IPS DF 6.9 (cell line): ENCODE measurements around the gene MDGA2.

Source experiments
- DNase-seq: peaks from one replicate; pipeline ENCODE4 v3.0.0-alpha.2; 2013; ENCODE audit warnings: low read depth, low spot score
- H3K27ac ChIP-seq: one replicate; pipeline ENCODE4 v1.5.1; 2013; ENCODE audit warnings: low read length, control low read depth
- H3K27me3 ChIP-seq: 2 replicates; pipeline ENCODE4 v1.6.1; 2013; ENCODE audit warnings: mild to moderate bottlenecking, low read length; ENCODE audit not compliant: control insufficient read depth, insufficient read depth
- H3K36me3 ChIP-seq: 2 replicates; pipeline ENCODE4 v1.6.1; 2013; ENCODE audit warnings: low read length; ENCODE audit not compliant: control insufficient read depth, insufficient read depth
- H3K4me1 ChIP-seq: 2 replicates; pipeline ENCODE4 v1.6.1; 2013; ENCODE audit warnings: low read length; ENCODE audit not compliant: control insufficient read depth, insufficient read depth
- H3K4me3 ChIP-seq: 2 replicates; pipeline ENCODE4 v1.5.1; 2013; ENCODE audit warnings: mild to moderate bottlenecking, low read length
- H3K9me3 ChIP-seq: 2 replicates; pipeline ENCODE4 v1.6.1; 2013; ENCODE audit warnings: low read length, inconsistent platforms; ENCODE audit not compliant: control insufficient read depth, insufficient read depth
- WGBS: extraction: QIAGEN DNeasy Blood & Tissue Kit; methylation state at CpG from one replicate; pipeline ENCODE4 v1.1.7; 2013; ENCODE audit warnings: mixed read lengths, missing lambda C conversion rate; ENCODE audit not compliant: insufficient read length, insufficient coverage; 5-methylcytosine and 5-hydroxymethylcytosine counted together

The MDGA2 gene

GRCh38 chr14:47085678-47086077 lies 589.7 kb downstream of the MDGA2 start:
- no peak overlapping the region for H3K4me3 ChIP-seq
- H3K9me3 ChIP-seq = no peaks in the 10 kb centered on the region
- H3K27me3 ChIP-seq = no peaks in the 10 kb centered on the region
- WGBS = no CpG with 5 or more reads among the region's 1 CpG
- no peaks in the 10 kb centered on the region for H3K36me3 ChIP-seq
- no peak for DNase-seq
- H3K27ac ChIP-seq = no peak overlapping the region
- H3K4me1 ChIP-seq = no peaks in the 10 kb centered on the region

GRCh38 chr14:47065326-47065725 lies 610.1 kb downstream of the MDGA2 start:
- H3K36me3 ChIP-seq = no peaks in the 10 kb centered on the region
- WGBS = no CpG with 5 or more reads among the region's 1 CpG
- no peak overlapping the region for H3K4me3 ChIP-seq
- H3K4me1 ChIP-seq = no peaks in the 10 kb centered on the region
- H3K27ac ChIP-seq = no peak overlapping the region
- no peaks in the 10 kb centered on the region for H3K9me3 ChIP-seq
- DNase-seq = no peak
- H3K27me3 ChIP-seq = no peaks in the 10 kb centered on the region

GRCh38 chr14:47060050-47060449 lies 615.4 kb downstream of the MDGA2 start:
- Histone ChIP-seq H3K36me3 (no peaks in the 10 kb centered on the region), H3K9me3 (no peaks in the 10 kb centered on the region), H3K27me3 (no peaks in the 10 kb centered on the region), H3K4me1 (no peaks in the 10 kb centered on the region), H3K4me3 (no peak overlapping the region), H3K27ac (no peak overlapping the region)
- no CpG with 5 or more reads among the region's 3 CpGs for WGBS
- no peak for DNase-seq

GRCh38 chr14:47057364-47057763 lies 618.0 kb downstream of the MDGA2 start:
- H3K9me3 ChIP-seq = no peaks in the 10 kb centered on the region
- H3K4me3 ChIP-seq = no peak overlapping the region
- no peaks in the 10 kb centered on the region for H3K36me3 ChIP-seq
- no peaks in the 10 kb centered on the region for H3K4me1 ChIP-seq
- DNase-seq = no peak
- no peak overlapping the region for H3K27ac ChIP-seq
- no peaks in the 10 kb centered on the region for H3K27me3 ChIP-seq

GRCh38 chr14:47044841-47045240 lies 630.6 kb downstream of the MDGA2 start:
- H3K27me3 ChIP-seq = no peaks in the 10 kb centered on the region
- peak; percentile 60 for DNase-seq
- H3K36me3 ChIP-seq = no peaks in the 10 kb centered on the region
- no CpG with 5 or more reads among the region's 1 CpG for WGBS
- no peaks in the 10 kb centered on the region for H3K9me3 ChIP-seq
- no peak overlapping the region for H3K27ac ChIP-seq
- H3K4me1 ChIP-seq = no peaks in the 10 kb centered on the region
- no peak overlapping the region for H3K4me3 ChIP-seq

GRCh38 chr14:47040550-47040949 lies 634.9 kb downstream of the MDGA2 start:
- DNase-seq = peak; percentile 45
- no CpG with 5 or more reads among the region's 1 CpG for WGBS
- no peaks in the 10 kb centered on the region for H3K9me3 ChIP-seq
- no peaks in the 10 kb centered on the region for H3K4me1 ChIP-seq
- no peak overlapping the region for H3K27ac ChIP-seq
- H3K36me3 ChIP-seq = no peaks in the 10 kb centered on the region
- H3K4me3 ChIP-seq = no peak overlapping the region
- H3K27me3 ChIP-seq = no peaks in the 10 kb centered on the region

GRCh38 chr14:47039336-47039735 lies 636.1 kb downstream of the MDGA2 start:
- Histone ChIP-seq H3K36me3 (no peaks in the 10 kb centered on the region), H3K4me1 (no peaks in the 10 kb centered on the region), H3K27ac (no peak overlapping the region), H3K27me3 (no peaks in the 10 kb centered on the region), H3K9me3 (no peaks in the 10 kb centered on the region), H3K4me3 (no peak overlapping the region)
- no peak for DNase-seq

GRCh38 chr14:47022721-47023120 lies 652.7 kb downstream of the MDGA2 start:
- Histone ChIP-seq H3K36me3 (no peaks in the 10 kb centered on the region), H3K9me3 (no peaks in the 10 kb centered on the region), H3K4me3 (no peak overlapping the region), H3K27ac (no peak overlapping the region), H3K27me3 (no peaks in the 10 kb centered on the region), H3K4me1 (no peaks in the 10 kb centered on the region)
- no peak for DNase-seq
- no CpG with 5 or more reads among the region's 2 CpGs for WGBS

GRCh38 chr14:47020500-47020899 lies 654.9 kb downstream of the MDGA2 start:
- no peaks in the 10 kb centered on the region for H3K9me3 ChIP-seq
- no peak overlapping the region for H3K27ac ChIP-seq
- no peaks in the 10 kb centered on the region for H3K27me3 ChIP-seq
- no peaks in the 10 kb centered on the region for H3K4me1 ChIP-seq
- no peak for DNase-seq
- no CpG with 5 or more reads among the region's 2 CpGs for WGBS
- no peak overlapping the region for H3K4me3 ChIP-seq
- H3K36me3 ChIP-seq = no peaks in the 10 kb centered on the region

GRCh38 chr14:47012533-47013280 lies 662.7 kb downstream of the MDGA2 start:
- no CpG with 5 or more reads among the region's 6 CpGs for WGBS
- no peaks in the 10 kb centered on the region for H3K27me3 ChIP-seq

GRCh38 chr14:47009615-47010014 lies 665.8 kb downstream of the MDGA2 start:
- no peak for DNase-seq
- H3K4me1 ChIP-seq = peaks cover 1% of the 10 kb centered on the region; the same call in 1 of the 2 replicates
- no CpG with 5 or more reads among the region's 3 CpGs for WGBS
- H3K9me3 ChIP-seq = no peaks in the 10 kb centered on the region
- H3K27ac ChIP-seq = no peak overlapping the region
- H3K27me3 ChIP-seq = no peaks in the 10 kb centered on the region
- no peaks in the 10 kb centered on the region for H3K36me3 ChIP-seq
- H3K4me3 ChIP-seq = no peak overlapping the region

More at GRCh38 chr14:47012533-47013280, 662.7 kb downstream of the MDGA2 start:
- Histone ChIP-seq H3K36me3 (no peaks in the 10 kb centered on the region), H3K4me3 (no peak overlapping the region), H3K4me1 (peaks cover 1% of the 10 kb centered on the region; the same call in 1 of the 2 replicates), H3K9me3 (no peaks in the 10 kb centered on the region), H3K27ac (no peak overlapping the region)
- no peak for DNase-seq
